KMS-11 (cell line): Measurements from ENCODE around the gene TPGS2.

Experiments used
- H2AFZ ChIP-seq: fragments of 200-600 bp; sonication (generic); 2 replicates; pipeline ENCODE4 v1.6.1; 2016; ENCODE audit warnings: antibody characterized with exemption, mixed run types, low read depth
- H3K27ac ChIP-seq: fragments of 200-600 bp; sonication (generic); 2 replicates; pipeline ENCODE4 v1.6.1; 2016; ENCODE audit warnings: mild to moderate bottlenecking, mixed run types
- H3K27me3 ChIP-seq: fragments of 200-600 bp; sonication (generic); 2 replicates; pipeline ENCODE4 v1.6.1; 2017; ENCODE audit warnings: mild to moderate bottlenecking, low read depth, mixed run types, moderate library complexity; ENCODE audit not compliant: insufficient read depth
- H3K36me3 ChIP-seq: fragments of 200-600 bp; sonication (generic); 2 replicates; pipeline ENCODE4 v1.6.1; 2017; ENCODE audit warnings: mild to moderate bottlenecking, mixed run types; ENCODE audit not compliant: insufficient read depth
- H3K4me1 ChIP-seq: fragments of 200-600 bp; sonication (generic); 2 replicates; pipeline ENCODE4 v1.6.1; 2016; ENCODE audit warnings: mild to moderate bottlenecking, low read depth, mixed run types; ENCODE audit not compliant: poor library complexity, severe bottlenecking
- H3K4me2 ChIP-seq: fragments of 200-600 bp; sonication (generic); 2 replicates; pipeline ENCODE4 v1.7.0; 2016; ENCODE audit warnings: mild to moderate bottlenecking, mixed run types
- H3K4me3 ChIP-seq: fragments of 200-600 bp; sonication (generic); IDR thresholded peaks from 2 replicates; pipeline ENCODE4 v1.6.1; 2017; ENCODE audit warnings: low read depth, low read length, mixed read lengths; ENCODE audit not compliant: insufficient read depth
- H3K79me2 ChIP-seq: fragments of 200-600 bp; sonication (generic); 2 replicates; pipeline ENCODE4 v1.6.1; 2016; ENCODE audit warnings: low read depth, mixed run types; ENCODE audit not compliant: insufficient read depth
- H3K9ac ChIP-seq: fragments of 200-600 bp; sonication (generic); 2 replicates; pipeline ENCODE4 v1.6.1; 2016; ENCODE audit warnings: mild to moderate bottlenecking, mixed run types
- H4K20me1 ChIP-seq: fragments of 200-600 bp; sonication (generic); 2 replicates; pipeline ENCODE4 v1.6.1; 2016; ENCODE audit warnings: mild to moderate bottlenecking, mixed run types; ENCODE audit not compliant: insufficient read depth
- TF ChIP-seq, protein P1 (sequence below): fragments of 200-600 bp; sonication (generic); conservative IDR thresholded peaks from 2 replicates; pipeline ENCODE4 v1.6.1; 2017; ENCODE audit warnings: low read depth, mild to moderate bottlenecking, antibody characterized with exemption, low read length, moderate library complexity, mixed read lengths

TPGS2 gene

DNA sequence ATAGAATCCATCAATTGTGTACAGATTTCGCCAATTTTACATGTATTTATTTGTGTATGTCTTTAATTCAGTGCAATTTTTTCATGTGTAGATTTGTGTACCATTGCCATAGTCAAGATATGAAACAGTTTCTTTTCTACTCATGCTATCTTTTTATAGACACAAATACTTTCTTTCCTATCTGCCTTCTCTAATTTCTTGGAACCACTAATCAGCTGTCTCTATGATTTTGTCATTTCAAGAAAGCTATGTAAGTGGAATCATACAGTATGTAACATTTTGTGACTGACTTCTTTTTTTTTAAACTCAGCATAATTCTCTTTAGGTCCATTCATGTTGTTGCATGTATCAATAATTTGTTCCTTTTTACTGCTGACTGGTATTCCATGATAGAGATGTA, 33.4 kb upstream of the TPGS2 start:
- H3K4me1 ChIP-seq: no peaks in the 10 kb centered on the region
- no peaks in the 10 kb centered on the region for H3K36me3 ChIP-seq
- no peaks in the 10 kb centered on the region for H4K20me1 ChIP-seq
- H3K27me3 ChIP-seq: no peaks in the 10 kb centered on the region
- H2AFZ ChIP-seq: no peak overlapping the region
- no peaks in the 10 kb centered on the region for H3K79me2 ChIP-seq
- H3K27ac ChIP-seq: no peak overlapping the region
- H3K4me3 ChIP-seq: no peak overlapping the region
- TF ChIP-seq, protein P1, sequence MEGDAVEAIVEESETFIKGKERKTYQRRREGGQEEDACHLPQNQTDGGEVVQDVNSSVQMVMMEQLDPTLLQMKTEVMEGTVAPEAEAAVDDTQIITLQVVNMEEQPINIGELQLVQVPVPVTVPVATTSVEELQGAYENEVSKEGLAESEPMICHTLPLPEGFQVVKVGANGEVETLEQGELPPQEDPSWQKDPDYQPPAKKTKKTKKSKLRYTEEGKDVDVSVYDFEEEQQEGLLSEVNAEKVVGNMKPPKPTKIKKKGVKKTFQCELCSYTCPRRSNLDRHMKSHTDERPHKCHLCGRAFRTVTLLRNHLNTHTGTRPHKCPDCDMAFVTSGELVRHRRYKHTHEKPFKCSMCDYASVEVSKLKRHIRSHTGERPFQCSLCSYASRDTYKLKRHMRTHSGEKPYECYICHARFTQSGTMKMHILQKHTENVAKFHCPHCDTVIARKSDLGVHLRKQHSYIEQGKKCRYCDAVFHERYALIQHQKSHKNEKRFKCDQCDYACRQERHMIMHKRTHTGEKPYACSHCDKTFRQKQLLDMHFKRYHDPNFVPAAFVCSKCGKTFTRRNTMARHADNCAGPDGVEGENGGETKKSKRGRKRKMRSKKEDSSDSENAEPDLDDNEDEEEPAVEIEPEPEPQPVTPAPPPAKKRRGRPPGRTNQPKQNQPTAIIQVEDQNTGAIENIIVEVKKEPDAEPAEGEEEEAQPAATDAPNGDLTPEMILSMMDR: no peak
- H3K4me2 ChIP-seq: no peak overlapping the region
- H3K9ac ChIP-seq: no peak overlapping the region

- no peak overlapping the region for H3K9ac ChIP-seq
- no peak overlapping the region for H2AFZ ChIP-seq
- H4K20me1 ChIP-seq: no peaks in the 10 kb centered on the region
- no peak overlapping the region for H3K4me2 ChIP-seq
- H3K27me3 ChIP-seq: no peaks in the 10 kb centered on the region
- no peaks in the 10 kb centered on the region for H3K4me1 ChIP-seq
- TF ChIP-seq, protein P1: no peak
- no peaks in the 10 kb centered on the region for H3K36me3 ChIP-seq
- H3K4me3 ChIP-seq: no peak overlapping the region
- no peaks in the 10 kb centered on the region for H3K79me2 ChIP-seq
- H3K27ac ChIP-seq: no peak overlapping the region
These were observed 28.0 kb upstream of the TPGS2 start for GRCh38 chr18:36856815-36857214.

- H2AFZ ChIP-seq: no peak overlapping the region
- H3K4me2 ChIP-seq: no peak overlapping the region
- no peak overlapping the region for H3K4me3 ChIP-seq
- H4K20me1 ChIP-seq: no peaks in the 10 kb centered on the region
- H3K36me3 ChIP-seq: no peaks in the 10 kb centered on the region
- no peak overlapping the region for H3K9ac ChIP-seq
- TF ChIP-seq, protein P1: no peak
- no peak overlapping the region for H3K27ac ChIP-seq
- H3K27me3 ChIP-seq: no peaks in the 10 kb centered on the region
- no peaks in the 10 kb centered on the region for H3K79me2 ChIP-seq
- no peaks in the 10 kb centered on the region for H3K4me1 ChIP-seq
These were observed 22.4 kb upstream of the TPGS2 start for GRCh38 chr18:36851202-36851590.

DNA sequence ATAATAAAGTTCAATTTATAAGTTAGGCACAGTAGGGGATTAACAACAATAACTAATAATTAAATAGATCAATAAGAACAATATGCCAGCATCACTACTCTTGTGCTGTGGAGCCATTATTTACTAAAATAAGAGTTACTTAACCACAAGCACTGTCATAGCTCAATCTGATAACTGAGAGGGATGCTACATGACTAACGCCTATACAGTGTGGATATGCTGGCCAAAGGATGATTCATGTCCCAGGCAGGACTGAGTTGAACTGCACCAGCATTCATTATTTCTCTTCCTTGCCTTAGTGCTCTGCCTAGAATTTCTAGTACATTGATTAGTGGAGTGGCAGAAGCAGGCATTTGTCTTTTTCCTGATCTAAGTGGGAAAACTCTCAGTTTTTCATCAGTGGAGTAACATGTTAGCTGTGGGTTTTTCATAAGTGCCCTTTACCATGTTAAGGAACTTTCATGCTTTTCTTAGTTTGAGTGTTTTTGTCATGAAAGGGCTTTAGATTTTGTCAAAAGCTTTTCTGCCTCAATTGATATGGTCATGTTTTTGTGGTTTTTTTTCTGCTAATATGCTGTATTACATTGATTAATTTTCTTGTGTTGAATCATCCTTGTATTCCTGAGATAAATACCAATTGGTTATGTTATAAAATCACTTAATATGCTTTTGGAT, 21.9 kb upstream of the TPGS2 start:
- H3K4me3 ChIP-seq: no peak overlapping the region
- H3K36me3 ChIP-seq: no peaks in the 10 kb centered on the region
- no peaks in the 10 kb centered on the region for H3K79me2 ChIP-seq
- H3K4me1 ChIP-seq: no peaks in the 10 kb centered on the region
- H2AFZ ChIP-seq: no peak overlapping the region
- no peak overlapping the region for H3K4me2 ChIP-seq
- no peak overlapping the region for H3K27ac ChIP-seq
- no peaks in the 10 kb centered on the region for H3K27me3 ChIP-seq
- H4K20me1 ChIP-seq: no peaks in the 10 kb centered on the region
- TF ChIP-seq, protein P1: no peak
- no peak overlapping the region for H3K9ac ChIP-seq
